ENCODE data around the gene POLR2J. TPM values are rescaled to one million over a fixed set of nuclear protein-coding genes. Genes with fewer than 3 reads are reported as not detected.
"Not testable (repeated sequence)": the region's sequence is repeated elsewhere in the genome, so short reads cannot be mapped to it uniquely, and the experiment has no call there.

The POLR2J gene
- total and polyA plus RNA-seq, 2 experiments from 2014 or later, result 15.5 to 77.7 TPM

DNA sequence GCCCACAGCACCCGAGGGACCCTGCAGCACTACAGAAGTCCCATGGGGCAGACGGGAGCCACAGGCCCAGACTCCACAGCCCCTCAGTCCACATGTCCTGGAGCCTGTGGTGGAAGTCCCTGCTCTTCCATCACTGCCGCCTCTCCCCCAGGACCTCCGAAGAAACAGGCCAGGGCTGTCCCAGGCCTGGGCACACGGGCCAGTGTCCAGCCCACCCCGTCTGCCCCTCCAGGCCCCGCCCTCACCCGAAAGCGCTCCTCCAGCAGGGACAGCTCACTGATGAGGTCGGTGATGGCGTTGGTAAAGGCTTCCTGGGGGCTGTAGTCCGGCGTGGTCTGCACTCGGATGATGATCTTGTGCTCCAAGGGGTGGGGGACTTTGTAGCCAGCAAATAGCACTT, 4.6 kb downstream of the POLR2J start:
- H3K9me3 ChIP-seq (ENCODE audit: low read depth); H3K27ac ChIP-seq; H3K4me2 ChIP-seq (ENCODE audit: unreplicated experiment); H3K36me3 ChIP-seq (ENCODE audit: low read depth); DNase-seq; H2AFZ ChIP-seq; in situ Hi-C loops (cut with MboI); H3K9me2 ChIP-seq (ENCODE audit: insufficient read depth); H3K79me2 ChIP-seq (ENCODE audit: insufficient read depth); H3K4me3 ChIP-seq; H4K20me1 ChIP-seq (ENCODE audit: insufficient read depth); H3K9ac ChIP-seq; H3F3A ChIP-seq (ENCODE audit: insufficient read depth); H3K27me3 ChIP-seq (replicated peaks; ENCODE audit: insufficient read depth); H3K4me1 ChIP-seq (ENCODE audit: insufficient read depth): not testable (repeated sequence)
- 82 to 100% methylated on average over 1 to 14 of the region's 14 CpGs for WGBS, 2 experiments (ENCODE audit: low coverage in 1 of 2, low lambda C conversion rate in 2 of 2, missing lambda C conversion rate in 2 of 2)

- 82 to 85% methylated on average over 22 to 23 of the region's 23 CpGs for WGBS, 2 experiments (ENCODE audit: low coverage in 1 of 2, low lambda C conversion rate in 2 of 2, missing lambda C conversion rate in 2 of 2)
- H3K9me2 ChIP-seq (ENCODE audit: insufficient read depth), result no peaks in the 10 kb centered on the region
- no peaks in the 10 kb centered on the region for H3K9me3 ChIP-seq (ENCODE audit: low read depth)
- no peak overlapping the region for H2AFZ ChIP-seq
- H3K4me2 ChIP-seq (ENCODE audit: unreplicated experiment), result no peak overlapping the region
- H3K4me3 ChIP-seq, result no peak overlapping the region
- H3K9ac ChIP-seq, result no peak overlapping the region
- TF ChIP-seq EZH2phosphoT487 (IDR thresholded peaks at IDR 0.05; ENCODE audit: insufficient read depth, low read depth) (no peak), EZH2 (IDR thresholded peaks at IDR 0.05; ENCODE audit: insufficient read depth, poor library complexity, severe bottlenecking) (no peak)
- no peak overlapping the region for H3K27ac ChIP-seq
- H3K36me3 ChIP-seq (ENCODE audit: low read depth), result no peaks in the 10 kb centered on the region
- H3K79me2 ChIP-seq (ENCODE audit: insufficient read depth), result no peaks in the 10 kb centered on the region; the same call in 1 of the 2 replicates
- H3F3A ChIP-seq (ENCODE audit: insufficient read depth), result no peaks in the 10 kb centered on the region
- no peaks in the 10 kb centered on the region for H3K27me3 ChIP-seq (replicated peaks; ENCODE audit: insufficient read depth)
- H3K4me1 ChIP-seq (ENCODE audit: insufficient read depth), result no peaks in the 10 kb centered on the region
- in situ Hi-C loops (cut with MboI), result no loop called here
- no peak for DNase-seq
- no peaks in the 10 kb centered on the region for H4K20me1 ChIP-seq (ENCODE audit: insufficient read depth)
Measured at GRCh38 chr7:102473271-102473991, 5.3 kb downstream of the POLR2J start.

- Histone ChIP-seq H3K27ac (no peak overlapping the region), H3K79me2 (ENCODE audit: insufficient read depth) (no peaks in the 10 kb centered on the region; the same call in 1 of the 2 replicates), H3K36me3 (ENCODE audit: low read depth) (no peaks in the 10 kb centered on the region), H3K9me3 (ENCODE audit: low read depth) (no peaks in the 10 kb centered on the region), H3K27me3 (replicated peaks; ENCODE audit: insufficient read depth) (no peaks in the 10 kb centered on the region), H3K4me3 (no peak overlapping the region), H2AFZ (no peak overlapping the region), H3F3A (ENCODE audit: insufficient read depth) (no peaks in the 10 kb centered on the region), H3K4me1 (ENCODE audit: insufficient read depth) (no peaks in the 10 kb centered on the region), H3K4me2 (ENCODE audit: unreplicated experiment) (no peak overlapping the region), H3K9me2 (ENCODE audit: insufficient read depth) (no peaks in the 10 kb centered on the region), H4K20me1 (ENCODE audit: insufficient read depth) (no peaks in the 10 kb centered on the region), H3K9ac (no peak overlapping the region)
- WGBS, 2 experiments (ENCODE audit: low coverage in 1 of 2, low lambda C conversion rate in 2 of 2, missing lambda C conversion rate in 2 of 2), result 77% methylated on average over 28 to 31 of the region's 31 CpGs
- DNase-seq, result no peak
- in situ Hi-C loops (cut with MboI), result no loop called here
- TF ChIP-seq EZH2phosphoT487 (IDR thresholded peaks at IDR 0.05; ENCODE audit: insufficient read depth, low read depth) (no peak), EZH2 (IDR thresholded peaks at IDR 0.05; ENCODE audit: insufficient read depth, poor library complexity, severe bottlenecking) (no peak)
Measured at GRCh38 chr7:102472126-102473041, 6.3 kb downstream of the POLR2J start.

GRCh38 chr7:102471791-102472125, 7.0 kb downstream of the POLR2J start:
- no peaks in the 10 kb centered on the region for H3F3A ChIP-seq (ENCODE audit: insufficient read depth)
- H3K9me2 ChIP-seq (ENCODE audit: insufficient read depth), result no peaks in the 10 kb centered on the region
- H3K4me2 ChIP-seq (ENCODE audit: unreplicated experiment), result no peak overlapping the region
- no peaks in the 10 kb centered on the region for H3K9me3 ChIP-seq (ENCODE audit: low read depth)
- H3K27ac ChIP-seq, result no peak overlapping the region
- no peaks in the 10 kb centered on the region for H3K4me1 ChIP-seq (ENCODE audit: insufficient read depth)
- DNase-seq, result no peak
- H3K9ac ChIP-seq, result no peak overlapping the region
- in situ Hi-C loops (cut with MboI), result no loop called here
- no peaks in the 10 kb centered on the region for H3K27me3 ChIP-seq (replicated peaks; ENCODE audit: insufficient read depth)
- no peak overlapping the region for H3K4me3 ChIP-seq
- 82 to 87% methylated on average over 6 of the region's 6 CpGs for WGBS, 2 experiments (ENCODE audit: low coverage in 1 of 2, low lambda C conversion rate in 2 of 2, missing lambda C conversion rate in 2 of 2)
- H3K36me3 ChIP-seq (ENCODE audit: low read depth), result no peaks in the 10 kb centered on the region
- H3K79me2 ChIP-seq (ENCODE audit: insufficient read depth), result no peaks in the 10 kb centered on the region; the same call in 1 of the 2 replicates
- no peak overlapping the region for H2AFZ ChIP-seq
- TF ChIP-seq EZH2phosphoT487 (IDR thresholded peaks at IDR 0.05; ENCODE audit: insufficient read depth, low read depth) (no peak), EZH2 (IDR thresholded peaks at IDR 0.05; ENCODE audit: insufficient read depth, poor library complexity, severe bottlenecking) (no peak)
- no peaks in the 10 kb centered on the region for H4K20me1 ChIP-seq (ENCODE audit: insufficient read depth)

All from GM23248 (cell line).